Fibroblast of pulmonary artery (primary cell): ENCODE measurements around the gene TRIM25.

Experiments
- DNase-seq: peaks from one replicate; pipeline ENCODE4 v3.0.0-alpha.2; 2010; ENCODE audit warnings: low read depth
- H3K4me3 ChIP-seq: replicated peaks from 2 replicates; pipeline ENCODE4 v1.5.1; 2011; ENCODE audit warnings: low read depth, mild to moderate bottlenecking, control low read depth, low read length, moderate library complexity
- TF ChIP-seq, protein P1 (sequence below): IDR thresholded peaks from 2 replicates; pipeline ENCODE4 v1.5.1; 2011; ENCODE audit warnings: mild to moderate bottlenecking, control low read depth, low read length, inconsistent platforms; ENCODE audit errors: missing control alignments

Gene TRIM25

DNA sequence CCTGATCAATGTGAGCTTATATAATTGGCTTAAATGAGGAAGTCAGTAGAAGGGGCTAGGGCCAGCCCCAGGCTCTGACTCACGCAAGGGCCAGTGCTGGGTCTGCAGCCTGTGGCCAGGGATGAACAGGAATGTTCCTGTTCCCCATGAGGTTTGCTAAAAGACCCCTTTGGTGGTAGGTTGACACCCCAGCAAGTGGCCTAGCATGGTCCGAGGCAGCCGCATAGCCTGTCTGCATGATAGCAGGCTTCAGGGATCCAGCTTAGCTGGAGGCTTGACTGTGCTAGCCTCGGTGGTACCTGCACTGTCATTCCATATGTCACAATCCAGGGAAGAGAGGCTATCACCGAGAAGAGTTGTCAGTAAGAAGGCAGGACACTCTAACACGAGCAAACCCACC, 23.5 kb downstream of the TRIM25 start:
- no peak overlapping the region for H3K4me3 ChIP-seq
- TF ChIP-seq, protein P1, sequence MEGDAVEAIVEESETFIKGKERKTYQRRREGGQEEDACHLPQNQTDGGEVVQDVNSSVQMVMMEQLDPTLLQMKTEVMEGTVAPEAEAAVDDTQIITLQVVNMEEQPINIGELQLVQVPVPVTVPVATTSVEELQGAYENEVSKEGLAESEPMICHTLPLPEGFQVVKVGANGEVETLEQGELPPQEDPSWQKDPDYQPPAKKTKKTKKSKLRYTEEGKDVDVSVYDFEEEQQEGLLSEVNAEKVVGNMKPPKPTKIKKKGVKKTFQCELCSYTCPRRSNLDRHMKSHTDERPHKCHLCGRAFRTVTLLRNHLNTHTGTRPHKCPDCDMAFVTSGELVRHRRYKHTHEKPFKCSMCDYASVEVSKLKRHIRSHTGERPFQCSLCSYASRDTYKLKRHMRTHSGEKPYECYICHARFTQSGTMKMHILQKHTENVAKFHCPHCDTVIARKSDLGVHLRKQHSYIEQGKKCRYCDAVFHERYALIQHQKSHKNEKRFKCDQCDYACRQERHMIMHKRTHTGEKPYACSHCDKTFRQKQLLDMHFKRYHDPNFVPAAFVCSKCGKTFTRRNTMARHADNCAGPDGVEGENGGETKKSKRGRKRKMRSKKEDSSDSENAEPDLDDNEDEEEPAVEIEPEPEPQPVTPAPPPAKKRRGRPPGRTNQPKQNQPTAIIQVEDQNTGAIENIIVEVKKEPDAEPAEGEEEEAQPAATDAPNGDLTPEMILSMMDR: no peak
- no peak for DNase-seq

DNA sequence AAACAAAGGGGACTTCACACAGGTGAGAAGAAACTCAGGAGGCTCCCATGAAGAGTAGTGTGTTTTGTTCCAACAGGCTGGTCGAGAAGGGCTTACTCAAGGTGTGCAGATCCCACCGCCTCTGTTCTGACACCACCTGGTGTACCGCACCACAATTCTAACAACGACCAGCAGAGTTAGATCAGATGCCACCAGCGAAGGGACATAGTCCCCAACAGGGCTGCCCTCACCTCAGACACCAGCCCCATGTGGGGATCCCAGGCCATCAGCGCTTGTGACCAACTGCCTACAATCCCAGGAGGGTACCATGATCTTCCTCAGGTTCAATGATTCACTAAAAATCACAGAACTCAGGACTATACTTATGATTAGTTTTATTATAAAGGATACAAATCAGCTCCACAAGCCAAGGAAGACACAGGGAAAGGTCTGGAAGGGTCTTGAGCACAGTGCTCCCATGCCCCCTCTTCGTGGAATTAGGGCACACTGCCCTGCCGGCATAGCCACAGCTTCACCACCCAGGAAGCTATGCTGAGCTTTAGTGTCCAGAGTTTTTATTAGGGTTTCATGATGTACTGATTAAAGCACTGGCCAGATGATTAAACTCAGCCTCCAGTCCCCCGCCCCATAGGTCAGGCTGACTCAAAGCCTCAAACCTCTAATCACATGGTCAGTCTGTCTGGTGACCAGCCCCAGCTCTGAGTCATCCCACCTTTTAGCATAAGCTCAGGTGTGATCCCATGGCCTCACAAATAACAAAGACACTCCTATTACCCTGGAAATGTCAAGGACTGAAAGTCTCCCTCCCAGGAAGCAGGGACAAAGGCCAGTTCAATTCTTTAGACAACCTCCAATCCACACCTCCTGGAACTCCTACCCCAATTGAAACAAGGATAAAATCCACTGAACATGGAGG, 26.0 kb downstream of the TRIM25 start:
- TF ChIP-seq, protein P1: no peak
- no peak for DNase-seq

DNA sequence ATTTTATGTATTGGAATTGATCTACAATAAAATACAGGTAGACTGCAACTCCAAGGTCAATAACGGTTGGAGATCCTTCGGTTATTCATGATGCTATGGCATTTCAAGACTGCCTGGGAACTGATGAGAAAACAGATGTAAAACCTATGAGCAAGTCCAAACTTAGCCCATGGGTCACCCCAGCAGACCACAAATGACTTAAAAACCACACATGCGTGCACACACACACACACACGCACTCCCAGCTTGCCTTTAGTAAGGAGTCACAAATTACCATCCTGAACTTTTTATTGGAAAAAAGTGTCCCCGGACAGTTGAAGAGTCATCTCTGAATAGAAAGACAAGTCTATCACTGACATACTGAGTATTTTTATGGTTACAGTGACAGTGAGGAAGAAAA, 26.7 kb downstream of the TRIM25 start:
- no peak overlapping the region for H3K4me3 ChIP-seq
- TF ChIP-seq, protein P1: no peak
- no peak for DNase-seq

More for the DNA sequence above, 26.0 kb downstream of the TRIM25 start:
- H3K4me3 ChIP-seq: no peak overlapping the region

DNA sequence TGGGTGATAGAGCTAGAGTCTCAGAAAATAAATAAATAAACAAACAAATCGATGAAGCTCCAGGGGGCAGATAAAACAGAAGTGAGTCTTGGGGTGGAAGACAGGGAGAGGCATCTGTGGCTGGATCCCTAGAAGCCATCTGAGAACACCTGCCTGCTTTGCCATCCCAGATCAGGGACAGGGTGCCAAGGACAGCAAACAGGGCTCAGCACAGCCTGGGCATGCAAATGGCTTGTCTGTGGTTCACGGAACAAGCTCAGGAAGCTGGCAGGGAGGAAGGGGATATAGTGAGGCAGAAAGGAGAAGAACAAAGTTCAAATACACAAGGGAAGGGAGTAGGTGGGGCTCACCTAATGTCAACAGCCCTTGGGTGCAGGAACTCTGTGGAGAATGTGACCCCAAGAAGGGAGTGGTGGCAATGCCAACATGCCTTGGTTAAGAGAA, 27.5 kb downstream of the TRIM25 start:
- TF ChIP-seq, protein P1: no peak
- DNase-seq: no peak
- no peak overlapping the region for H3K4me3 ChIP-seq

DNA sequence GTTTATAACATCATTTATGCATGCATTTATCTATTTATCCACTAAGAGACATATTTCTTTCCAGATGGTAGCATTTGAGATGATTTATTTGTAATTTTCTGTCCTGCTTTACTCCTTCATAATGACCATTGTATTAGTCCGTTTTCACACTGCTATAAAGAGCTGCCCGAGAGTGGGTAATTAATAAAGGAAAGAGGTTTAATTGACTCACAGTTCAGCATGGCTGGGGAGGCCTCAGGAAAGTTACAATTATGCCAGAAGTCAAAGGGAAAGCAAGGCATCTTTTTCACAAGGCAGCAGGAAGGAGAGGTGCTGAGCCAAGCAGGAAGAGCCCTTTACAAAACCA, 28.6 kb downstream of the TRIM25 start:
- DNase-seq: no peak
- no peak overlapping the region for H3K4me3 ChIP-seq
- TF ChIP-seq, protein P1: no peak

DNA sequence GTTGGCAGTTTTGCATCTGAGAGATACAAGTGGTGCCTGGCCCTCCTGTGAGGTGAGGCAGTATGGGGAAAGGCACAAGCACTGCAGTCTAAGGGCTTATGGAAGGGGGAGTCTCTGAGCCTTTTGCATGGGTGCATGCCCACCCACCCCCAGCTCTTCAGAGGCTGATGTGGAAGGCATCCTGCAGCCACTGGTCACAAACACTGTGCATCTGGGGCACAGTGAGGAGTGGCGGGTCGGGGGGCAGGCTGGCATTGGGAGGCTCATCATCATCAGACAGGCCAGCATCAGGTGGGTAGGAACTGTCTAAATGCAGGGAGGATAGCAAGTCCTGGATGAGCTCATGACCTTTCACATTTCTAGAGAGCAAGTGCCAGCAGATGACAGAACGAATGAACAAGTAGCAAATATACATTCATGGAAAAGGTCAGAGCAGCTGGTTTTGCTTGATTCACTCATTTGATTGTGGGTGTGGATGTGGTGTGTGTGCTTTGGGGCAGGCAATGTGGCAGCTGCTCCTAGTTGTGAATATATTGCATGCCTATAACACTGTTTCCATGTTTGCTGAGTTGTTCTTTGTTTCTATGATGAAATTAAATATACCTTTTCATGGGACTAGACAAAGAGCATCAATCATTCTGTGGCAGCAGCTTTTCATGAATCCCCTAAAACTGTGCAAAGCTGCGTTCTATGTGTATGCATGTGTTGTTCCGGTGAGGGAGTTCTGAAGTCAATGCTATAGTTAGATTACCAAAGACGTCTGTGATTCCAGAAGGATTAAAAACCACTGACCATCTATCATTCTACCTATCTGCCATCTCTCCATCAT, 29.2 kb downstream of the TRIM25 start:
- DNase-seq: no peak
- TF ChIP-seq, protein P1: no peak
- no peak overlapping the region for H3K4me3 ChIP-seq
